LNCAP (cell line): ENCODE measurements around the gene MARCHF3.

Experiments
- TF ChIP-seq, protein P1 (sequence below): fragments of 450-650 bp; IDR thresholded peaks from 2 replicates; pipeline ENCODE4 v1.5.1; 2017; ENCODE audit warnings: mild to moderate bottlenecking

Gene MARCHF3

GRCh38 chr5:126924331-126925033 is 105.9 kb downstream of the MARCHF3 start:
- TF ChIP-seq, protein P1, sequence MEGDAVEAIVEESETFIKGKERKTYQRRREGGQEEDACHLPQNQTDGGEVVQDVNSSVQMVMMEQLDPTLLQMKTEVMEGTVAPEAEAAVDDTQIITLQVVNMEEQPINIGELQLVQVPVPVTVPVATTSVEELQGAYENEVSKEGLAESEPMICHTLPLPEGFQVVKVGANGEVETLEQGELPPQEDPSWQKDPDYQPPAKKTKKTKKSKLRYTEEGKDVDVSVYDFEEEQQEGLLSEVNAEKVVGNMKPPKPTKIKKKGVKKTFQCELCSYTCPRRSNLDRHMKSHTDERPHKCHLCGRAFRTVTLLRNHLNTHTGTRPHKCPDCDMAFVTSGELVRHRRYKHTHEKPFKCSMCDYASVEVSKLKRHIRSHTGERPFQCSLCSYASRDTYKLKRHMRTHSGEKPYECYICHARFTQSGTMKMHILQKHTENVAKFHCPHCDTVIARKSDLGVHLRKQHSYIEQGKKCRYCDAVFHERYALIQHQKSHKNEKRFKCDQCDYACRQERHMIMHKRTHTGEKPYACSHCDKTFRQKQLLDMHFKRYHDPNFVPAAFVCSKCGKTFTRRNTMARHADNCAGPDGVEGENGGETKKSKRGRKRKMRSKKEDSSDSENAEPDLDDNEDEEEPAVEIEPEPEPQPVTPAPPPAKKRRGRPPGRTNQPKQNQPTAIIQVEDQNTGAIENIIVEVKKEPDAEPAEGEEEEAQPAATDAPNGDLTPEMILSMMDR, result no peak

- TF ChIP-seq, protein P1, result no peak
Measured at GRCh38 chr5:126921241-126922091, 108.9 kb downstream of the MARCHF3 start.

DNA sequence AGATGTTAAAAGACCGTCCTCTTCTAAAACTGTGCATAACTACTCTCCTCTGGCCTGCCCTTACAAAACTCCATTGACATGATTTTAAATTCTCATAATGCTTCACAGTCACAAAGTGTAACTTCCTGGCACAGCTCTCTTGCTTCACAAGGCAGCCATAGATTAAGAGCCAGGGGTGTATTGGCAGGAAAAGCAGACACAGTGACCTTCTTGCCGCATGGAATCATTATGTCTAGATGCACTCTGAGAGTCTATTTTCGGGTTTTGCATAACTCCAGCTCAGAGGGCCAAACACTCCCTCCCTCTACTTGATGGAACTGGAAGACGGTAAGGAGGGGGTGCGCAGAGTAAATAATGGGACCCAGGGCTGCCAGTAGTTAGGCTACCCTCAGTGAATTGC is 110.1 kb downstream of the MARCHF3 start:
- TF ChIP-seq, protein P1, result no peak

DNA sequence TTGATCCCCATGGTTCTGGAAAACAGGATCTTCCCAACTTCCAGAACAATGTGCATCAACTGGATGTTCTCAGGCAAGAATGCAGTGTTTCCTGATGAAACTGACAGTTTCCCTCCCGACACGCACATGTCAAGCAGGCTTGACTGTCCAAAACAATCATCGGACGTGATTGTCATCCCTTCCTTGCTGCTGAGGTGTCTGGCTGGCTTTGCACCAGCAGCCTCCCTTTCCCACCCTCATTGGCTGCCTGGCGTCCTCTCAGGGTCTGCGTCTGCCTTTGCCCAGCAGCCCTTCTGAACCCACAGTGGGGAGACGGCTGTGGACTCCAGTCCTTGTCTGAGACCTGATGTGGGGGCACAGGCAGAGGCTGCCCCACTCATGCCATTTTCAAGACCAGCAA is 110.8 kb downstream of the MARCHF3 start:
- TF ChIP-seq, protein P1, result no peak

DNA sequence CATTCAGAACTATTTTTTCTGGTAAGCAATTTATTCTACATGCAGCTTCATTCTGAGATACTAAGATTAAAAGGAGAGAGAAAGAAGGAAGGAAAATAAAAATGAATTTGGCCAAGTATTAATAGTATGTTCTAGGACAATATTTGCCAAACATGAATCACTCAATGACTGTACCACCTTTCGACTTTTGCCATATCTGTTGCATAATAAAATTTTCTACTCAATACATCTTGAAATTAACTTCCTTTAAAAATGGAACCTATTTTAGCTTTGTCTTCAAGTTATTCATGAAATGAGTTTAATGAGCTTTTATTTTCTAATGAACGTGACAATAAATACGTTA is 111.8 kb downstream of the MARCHF3 start:
- TF ChIP-seq, protein P1, result no peak

GRCh38 chr5:126917918-126918614 is 112.3 kb downstream of the MARCHF3 start:
- TF ChIP-seq, protein P1, result no peak

GRCh38 chr5:126915496-126915895 is 114.9 kb downstream of the MARCHF3 start:
- TF ChIP-seq, protein P1, result no peak
